ENCODE data around the gene SH3RF2.
"Not testable (repeated sequence)": the region's sequence is repeated elsewhere in the genome, so short reads cannot be mapped to it uniquely, and the experiment has no call there.

Gene SH3RF2

GRCh38 chr5:145951071-145951470 lies 14.7 kb downstream of the SH3RF2 start:
- no peak for DNase-seq

GRCh38 chr5:145953202-145953601 lies 16.8 kb downstream of the SH3RF2 start:
- no peak for DNase-seq

GRCh38 chr5:145954140-145954539 lies 17.8 kb downstream of the SH3RF2 start:
- not testable (repeated sequence) for DNase-seq

GRCh38 chr5:145957388-145957787 lies 21.0 kb downstream of the SH3RF2 start:
- no peak for DNase-seq

GRCh38 chr5:145958436-145958835 lies 22.1 kb downstream of the SH3RF2 start:
- DNase-seq: no peak

- no peak for DNase-seq
Observed at GRCh38 chr5:145960166-145960565, 23.8 kb downstream of the SH3RF2 start.

GRCh38 chr5:145960848-145961600 lies 24.6 kb downstream of the SH3RF2 start:
- no peak for DNase-seq

- no peak for DNase-seq
Observed at GRCh38 chr5:145962001-145962400, 25.6 kb downstream of the SH3RF2 start.

GRCh38 chr5:145964008-145964407 lies 27.6 kb downstream of the SH3RF2 start:
- not testable (repeated sequence) for DNase-seq

GRCh38 chr5:145965804-145966203 lies 29.4 kb downstream of the SH3RF2 start:
- no peak for DNase-seq

GRCh38 chr5:145967296-145967695 lies 30.9 kb downstream of the SH3RF2 start:
- no peak for DNase-seq

GRCh38 chr5:145968970-145969713 lies 32.8 kb downstream of the SH3RF2 start:
- no peak for DNase-seq

- no peak for DNase-seq
Observed at GRCh38 chr5:145969714-145970092, 33.3 kb downstream of the SH3RF2 start.

- no peak for DNase-seq
Observed at GRCh38 chr5:145971108-145971507, 34.7 kb downstream of the SH3RF2 start.

GRCh38 chr5:145971701-145972100 lies 35.3 kb downstream of the SH3RF2 start:
- no peak for DNase-seq

- no peak for DNase-seq
Observed at GRCh38 chr5:145975001-145975360, 38.6 kb downstream of the SH3RF2 start.

GRCh38 chr5:145975361-145976066 lies 39.1 kb downstream of the SH3RF2 start:
- DNase-seq: no peak

- DNase-seq: no peak
Observed at GRCh38 chr5:145976431-145977155, 40.2 kb downstream of the SH3RF2 start.

GRCh38 chr5:145978171-145978570 lies 41.8 kb downstream of the SH3RF2 start:
- no peak for DNase-seq

- no peak for DNase-seq
Observed at GRCh38 chr5:145978708-145979107, 42.3 kb downstream of the SH3RF2 start.

GRCh38 chr5:145979270-145980223 lies 43.2 kb downstream of the SH3RF2 start:
- DNase-seq: no peak

GRCh38 chr5:145980259-145980658 lies 43.9 kb downstream of the SH3RF2 start:
- DNase-seq: no peak
